Middle frontal gyrus (tissue), 1 donor: ENCODE results near the gene ADGRL1.

ENCODE experiments used
- DNase-seq: peaks from one replicate; pipeline ENCODE4 v3.0.0-alpha.2; 2015; ENCODE audit warnings: low spot score; ENCODE audit errors: extremely low spot score

The ADGRL1 gene

DNA sequence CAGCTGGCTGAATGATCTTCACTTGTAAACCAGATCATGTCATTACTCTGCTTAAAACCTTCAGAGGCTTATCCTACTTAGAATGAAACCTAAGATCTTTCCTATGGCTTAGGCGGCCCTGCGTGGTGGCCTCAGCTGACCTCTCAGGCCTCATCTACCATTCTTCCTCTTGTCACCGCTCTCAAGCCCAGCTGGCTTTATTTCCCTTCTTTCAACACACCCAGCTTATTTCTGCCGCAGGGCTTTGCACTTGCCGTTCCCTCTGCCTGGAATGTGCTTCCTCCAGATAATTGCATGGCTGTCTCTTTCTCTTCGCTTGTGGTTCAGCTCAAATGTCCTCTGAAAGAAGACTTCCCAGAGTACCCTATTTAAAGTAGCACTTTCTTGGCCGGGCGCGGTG lies 66.0 kb downstream of the ADGRL1 start:
- DNase-seq: no peak

DNA sequence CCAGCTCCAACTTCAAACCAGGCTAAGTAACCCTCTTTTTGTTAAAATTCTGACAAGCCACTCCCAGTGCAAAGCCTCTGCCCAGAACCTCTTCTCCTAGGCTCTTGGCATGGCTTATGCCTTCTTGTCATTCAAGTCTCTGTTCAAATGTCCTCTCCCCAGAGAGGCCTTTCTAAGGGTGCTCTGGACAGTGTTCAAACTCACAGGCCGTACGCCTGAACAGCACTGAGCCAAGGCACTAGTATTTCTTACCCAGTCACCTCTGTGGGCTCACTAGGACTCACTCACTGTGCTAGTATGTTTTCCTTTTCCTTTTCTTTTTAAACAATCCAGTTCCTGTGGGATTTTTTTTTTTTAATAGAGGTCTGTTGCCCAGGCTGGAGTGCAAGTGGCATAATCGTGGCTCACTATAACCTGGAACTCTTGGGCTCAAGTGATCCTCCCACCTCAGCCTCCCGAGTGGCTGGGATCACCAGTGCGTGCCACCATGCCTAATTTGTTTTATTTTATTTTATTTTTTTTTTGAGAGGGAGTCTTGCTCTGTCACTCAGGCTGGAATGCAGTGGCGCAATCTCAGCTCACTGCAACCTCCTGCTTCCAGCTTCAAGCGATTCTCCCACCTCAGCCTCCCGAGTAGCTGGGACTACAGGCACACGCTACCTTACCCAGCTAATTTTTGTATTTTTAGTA lies 67.2 kb downstream of the ADGRL1 start:
- no peak for DNase-seq

DNA sequence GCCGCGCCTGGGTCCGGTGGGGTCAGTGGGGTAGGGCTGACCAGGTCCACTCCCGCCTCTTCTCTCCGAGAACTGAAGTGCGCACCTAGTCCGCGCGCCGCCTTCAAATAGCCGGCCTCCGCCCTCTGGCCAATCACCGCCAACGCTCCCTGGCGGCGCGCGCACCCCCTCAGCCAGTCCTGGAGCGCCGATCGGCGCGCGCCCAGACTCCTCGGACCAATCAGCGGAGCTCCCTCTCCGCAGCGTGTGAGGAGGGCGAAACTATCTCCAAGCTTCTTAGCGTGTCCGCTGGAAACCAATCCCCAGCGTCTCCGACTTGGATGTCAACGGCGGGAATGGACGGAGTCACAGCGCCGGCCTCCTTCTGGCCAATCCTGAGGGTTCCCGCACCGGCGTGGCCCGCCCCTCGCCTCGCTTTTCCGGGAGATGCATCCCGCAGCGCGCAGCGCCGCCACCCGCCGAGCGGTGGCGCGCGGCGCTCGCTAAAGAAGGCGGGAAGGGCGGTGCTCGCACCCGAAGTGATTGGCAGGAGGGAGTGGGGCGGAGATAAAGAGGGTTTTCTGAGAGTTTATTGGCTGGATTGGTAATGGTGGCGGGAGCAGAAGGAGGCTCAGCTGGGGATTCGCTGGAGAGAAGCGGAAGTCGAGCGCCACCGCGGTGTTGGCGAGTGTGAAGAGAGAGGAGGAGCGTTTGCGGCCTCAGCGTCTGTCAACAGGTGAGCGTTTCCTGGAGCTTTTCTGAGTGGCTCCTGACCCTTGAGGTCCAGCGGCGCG lies 69.3 kb downstream of the ADGRL1 start, which contains the start of gene ASF1B:
Gene ASF1B (minus strand): TSS at position 81 of the 773 bp plus-strand sequence. CDS start 133 bp downstream, outside the sequence.
- peak; percentile 100 for DNase-seq

DNA sequence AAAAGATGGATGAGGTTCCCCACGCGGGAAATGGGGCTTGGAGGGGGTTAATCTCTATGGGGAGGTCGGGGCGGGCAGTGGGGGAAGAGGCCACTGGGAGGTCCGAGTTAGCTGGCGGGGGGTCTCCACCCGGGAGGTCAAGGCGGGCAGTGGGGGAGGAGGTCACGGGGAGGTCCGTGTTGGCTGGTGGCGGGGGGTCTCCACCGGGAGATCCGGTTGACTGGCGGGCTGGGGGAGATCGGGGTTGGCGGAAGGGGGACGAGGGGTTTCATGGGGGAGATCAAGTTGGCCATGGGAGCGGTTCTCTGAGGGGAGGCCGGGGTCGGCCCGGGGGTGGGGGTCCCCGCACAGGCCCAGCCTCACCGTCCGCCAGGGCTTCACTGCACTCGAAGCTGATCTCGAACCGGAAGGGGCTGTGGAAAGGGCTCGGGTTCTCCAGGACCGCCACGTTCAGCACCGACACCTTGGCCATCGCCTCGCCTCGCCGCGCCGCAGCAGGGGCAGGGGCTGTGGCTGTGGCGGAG lies 69.9 kb downstream of the ADGRL1 start:
- DNase-seq: no peak

DNA sequence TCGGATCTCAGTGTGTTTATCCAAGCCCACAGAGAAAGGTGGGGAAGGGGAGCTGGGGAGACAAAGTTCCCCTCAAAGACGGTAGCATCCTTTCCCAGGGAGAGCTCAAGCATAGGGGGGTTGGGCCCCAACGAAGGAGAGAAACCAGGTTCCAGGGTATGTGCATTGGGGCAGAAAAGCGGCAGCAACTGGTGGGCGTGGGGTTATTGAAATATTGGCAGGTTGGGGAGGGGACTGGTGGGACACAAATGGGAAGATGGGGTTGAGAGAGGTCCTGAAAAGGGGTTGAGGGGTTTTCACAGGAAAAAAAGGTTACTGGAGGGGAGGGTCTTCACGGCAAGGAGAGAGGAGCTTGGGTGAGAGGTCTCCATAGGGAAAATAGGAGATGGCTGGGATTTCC lies 70.6 kb downstream of the ADGRL1 start:
- no peak for DNase-seq

DNA sequence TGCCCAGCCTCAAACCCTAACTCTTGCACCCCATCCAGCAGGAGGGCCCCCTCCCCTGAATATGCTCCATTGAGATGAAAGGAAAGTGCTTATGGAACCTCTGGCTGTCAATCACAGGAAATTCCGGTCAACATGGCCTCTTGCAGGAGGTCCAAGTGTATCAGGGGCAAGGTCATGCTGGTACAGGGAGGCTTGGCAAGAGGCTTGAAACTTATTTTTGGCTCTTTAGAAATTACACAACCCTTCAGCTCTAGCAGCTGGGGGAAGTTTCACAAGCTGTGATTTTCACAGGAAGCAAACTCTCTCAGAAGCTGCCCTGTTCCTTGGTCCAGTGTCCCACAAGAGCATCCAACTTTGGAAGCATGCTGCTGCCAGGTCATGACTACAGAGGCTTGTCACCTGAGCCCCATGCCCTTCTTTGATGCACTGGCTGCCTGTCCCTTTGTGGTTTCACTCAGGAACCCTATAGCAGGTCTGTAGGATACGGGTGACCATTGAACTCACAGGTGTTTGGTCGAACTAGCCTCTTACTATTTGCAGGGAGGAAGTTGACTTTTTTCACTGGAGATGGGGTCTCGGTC lies 78.0 kb downstream of the ADGRL1 start:
- DNase-seq: no peak

DNA sequence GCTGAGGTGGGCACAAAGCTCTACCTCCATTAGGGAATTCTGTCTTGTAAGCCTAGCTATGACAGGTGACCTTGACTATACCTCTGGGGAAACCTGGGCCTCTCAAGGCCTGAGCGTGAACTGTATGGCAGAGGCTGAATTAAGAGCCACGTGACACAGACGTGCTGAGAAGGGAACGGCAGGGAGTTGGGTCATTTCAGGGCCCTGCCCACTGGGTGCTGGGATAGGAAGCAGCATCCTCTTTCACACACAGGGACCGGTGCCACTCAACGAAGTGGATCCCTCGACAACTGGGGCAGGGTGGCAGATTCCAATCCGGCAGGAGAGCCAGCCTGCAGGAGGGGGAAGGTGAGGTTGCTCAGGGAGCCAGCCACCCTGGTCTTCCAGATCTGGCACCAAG lies 78.8 kb downstream of the ADGRL1 start:
- DNase-seq: no peak

DNA sequence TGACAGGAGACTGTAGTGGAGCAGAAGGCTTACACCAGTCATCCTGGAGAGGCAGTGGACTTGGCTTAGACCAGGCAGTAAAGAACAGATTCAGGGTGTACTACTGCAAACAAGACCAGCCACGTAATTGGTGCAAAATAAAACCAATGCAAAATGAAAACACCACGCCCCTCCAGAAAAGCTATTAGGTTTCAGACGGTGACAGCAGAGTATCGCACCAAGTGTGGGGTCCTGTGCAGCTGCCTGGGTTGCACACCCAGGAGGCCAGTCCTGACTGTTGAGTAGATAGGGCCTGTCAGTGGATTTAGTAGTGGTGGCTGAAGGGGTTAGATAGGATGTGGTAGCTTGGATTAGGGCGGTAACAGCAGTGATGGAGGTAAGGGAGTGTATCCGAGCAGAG lies 83.0 kb downstream of the ADGRL1 start:
- no peak for DNase-seq

DNA sequence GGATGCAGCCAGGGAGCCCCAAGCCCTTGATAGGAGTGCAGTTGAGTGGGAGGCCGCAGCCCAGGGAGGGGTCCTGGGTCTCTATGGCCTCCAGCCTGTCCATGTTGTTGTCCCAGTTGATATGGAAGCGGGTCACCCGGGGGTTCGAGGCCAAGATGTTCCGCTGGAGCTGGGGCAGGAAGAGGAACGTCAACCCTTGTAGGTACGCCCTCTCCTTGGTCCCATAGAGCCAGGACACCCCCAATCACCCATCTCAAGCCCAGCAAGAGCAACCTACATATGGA lies 85.5 kb downstream of the ADGRL1 start:
- DNase-seq: no peak

DNA sequence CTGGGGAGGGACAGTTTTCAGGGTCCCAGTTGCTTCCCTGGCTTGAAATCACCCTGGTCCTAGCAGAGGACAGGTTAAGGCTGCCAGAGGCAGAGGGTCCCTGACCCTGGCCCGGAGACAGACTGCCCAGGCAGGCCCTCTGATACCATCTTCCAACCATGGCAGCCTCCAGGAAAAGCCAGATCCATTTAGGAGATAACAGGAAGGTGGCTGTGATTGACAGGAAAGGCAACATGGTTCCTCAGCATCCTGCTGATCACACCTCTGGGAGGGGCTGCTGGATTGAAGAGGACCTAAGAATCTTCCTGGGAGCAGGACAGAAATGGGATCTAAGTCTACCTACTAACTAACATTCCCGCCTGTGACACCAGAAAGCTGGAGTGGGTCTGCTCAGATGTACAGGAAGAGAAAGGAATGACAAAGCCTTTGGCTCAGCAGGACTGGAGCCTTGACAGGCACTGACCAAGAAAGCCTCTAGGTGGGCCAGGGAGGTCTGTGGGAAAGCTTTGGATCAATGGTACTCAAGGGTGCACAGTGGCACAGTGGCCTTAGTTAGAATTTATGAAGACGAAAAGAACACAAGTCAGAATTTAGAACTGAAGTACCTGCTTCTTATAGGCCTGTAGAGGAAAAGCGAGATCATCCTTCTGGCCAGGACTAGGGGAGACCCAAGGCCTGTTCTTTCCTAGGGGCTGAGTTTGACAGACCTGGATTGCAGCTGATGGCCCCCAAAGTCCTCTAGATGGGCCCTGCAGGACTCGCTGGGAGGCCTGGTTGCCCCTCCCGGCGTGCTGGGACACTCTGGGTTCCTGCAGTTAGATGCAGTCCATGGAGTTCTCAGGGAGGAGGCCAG lies 86.1 kb downstream of the ADGRL1 start:
- no peak for DNase-seq

DNA sequence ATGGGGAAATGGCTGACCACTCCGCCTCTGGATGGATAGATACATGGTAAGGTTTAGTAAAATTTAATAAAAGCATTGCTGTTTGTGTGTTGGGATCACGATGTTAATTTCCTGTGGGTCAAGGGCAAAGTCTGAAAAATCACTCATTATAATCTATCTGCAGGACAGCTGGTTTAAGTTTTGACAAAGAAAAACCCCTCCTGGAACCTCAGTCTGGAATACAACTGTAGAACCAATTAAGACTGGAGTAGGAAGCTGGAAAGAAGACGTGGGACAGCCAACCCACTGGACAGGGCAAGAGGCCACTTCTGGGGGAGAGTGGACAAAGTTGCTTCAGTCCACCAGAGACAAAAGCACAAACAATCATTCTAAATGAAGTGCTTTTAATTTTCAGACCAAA lies 86.8 kb downstream of the ADGRL1 start:
- no peak for DNase-seq

DNA sequence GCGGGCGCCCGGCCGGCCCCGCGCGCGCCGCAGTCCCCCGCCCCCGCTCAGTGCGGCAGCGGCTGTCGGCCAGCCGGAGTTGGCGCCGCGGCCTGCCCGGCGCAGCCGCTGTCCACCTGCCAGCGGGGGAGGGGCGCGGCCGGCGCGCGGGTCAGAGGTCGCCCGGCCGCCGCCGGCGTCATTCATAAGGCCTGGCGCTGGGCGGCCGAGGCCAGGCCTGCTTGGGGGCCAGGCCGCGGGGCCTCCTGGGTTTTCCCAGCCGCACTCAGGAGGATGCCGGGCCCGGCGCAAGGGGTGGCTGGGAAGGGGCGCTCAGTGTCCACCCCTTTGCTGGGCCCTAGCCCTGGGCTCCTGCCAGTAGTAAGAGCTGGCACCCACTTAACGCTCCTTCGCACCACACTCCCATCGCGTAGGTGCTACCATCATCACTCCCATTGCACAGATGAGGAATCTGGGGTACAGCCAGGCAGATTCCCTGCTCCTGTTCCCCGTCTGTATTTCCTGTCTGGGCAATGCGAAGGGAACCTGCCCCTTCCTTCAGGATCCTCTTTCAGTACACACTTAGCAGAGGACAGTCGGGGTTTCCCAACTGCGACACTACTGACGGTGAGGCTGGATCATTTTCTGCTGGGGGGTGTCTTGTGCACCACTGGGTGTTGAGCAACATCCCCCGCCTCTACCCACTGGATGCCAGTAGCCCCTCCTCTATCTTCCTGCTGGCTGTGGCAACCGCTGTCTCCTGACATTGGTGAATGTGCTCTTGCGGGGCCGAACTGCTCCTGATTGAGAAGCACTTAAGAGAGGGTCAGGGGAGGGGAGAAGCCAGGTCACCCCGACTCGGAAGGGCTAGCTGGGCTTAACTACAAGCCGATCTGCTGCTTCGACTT lies 87.6 kb downstream of the ADGRL1 start:
- DNase-seq: peak; percentile 47

DNA sequence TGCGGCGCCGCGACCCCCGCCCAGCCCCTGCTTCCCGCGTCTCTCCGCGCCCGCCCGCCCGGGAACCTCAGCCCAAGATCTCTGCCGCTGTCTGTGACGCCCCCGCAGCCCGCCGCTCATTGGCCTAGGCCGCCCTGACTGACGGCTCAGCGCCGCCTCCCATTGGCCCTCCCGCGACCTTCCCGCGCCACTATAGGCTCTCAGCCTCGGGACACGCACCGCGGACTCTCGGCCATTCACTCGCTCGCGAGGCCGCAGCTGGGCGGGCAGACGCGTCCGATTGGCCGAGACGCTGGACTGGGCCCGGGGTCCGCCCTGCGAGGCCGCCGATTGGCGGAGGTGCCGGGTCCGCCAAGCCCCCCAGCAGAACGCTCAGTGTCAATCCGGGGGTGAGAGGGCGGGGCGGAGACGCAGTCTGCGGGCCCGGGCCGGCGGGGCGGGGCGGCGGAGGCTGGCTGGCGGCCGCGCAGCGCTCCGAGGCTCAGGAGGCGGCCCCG lies 88.3 kb downstream of the ADGRL1 start, which contains the start of gene PRKACA:
Gene PRKACA (minus strand): TSS at position 95 of the 497 bp plus-strand sequence. CDS start 215 bp downstream, outside the sequence.
- peak; percentile 99 for DNase-seq

DNA sequence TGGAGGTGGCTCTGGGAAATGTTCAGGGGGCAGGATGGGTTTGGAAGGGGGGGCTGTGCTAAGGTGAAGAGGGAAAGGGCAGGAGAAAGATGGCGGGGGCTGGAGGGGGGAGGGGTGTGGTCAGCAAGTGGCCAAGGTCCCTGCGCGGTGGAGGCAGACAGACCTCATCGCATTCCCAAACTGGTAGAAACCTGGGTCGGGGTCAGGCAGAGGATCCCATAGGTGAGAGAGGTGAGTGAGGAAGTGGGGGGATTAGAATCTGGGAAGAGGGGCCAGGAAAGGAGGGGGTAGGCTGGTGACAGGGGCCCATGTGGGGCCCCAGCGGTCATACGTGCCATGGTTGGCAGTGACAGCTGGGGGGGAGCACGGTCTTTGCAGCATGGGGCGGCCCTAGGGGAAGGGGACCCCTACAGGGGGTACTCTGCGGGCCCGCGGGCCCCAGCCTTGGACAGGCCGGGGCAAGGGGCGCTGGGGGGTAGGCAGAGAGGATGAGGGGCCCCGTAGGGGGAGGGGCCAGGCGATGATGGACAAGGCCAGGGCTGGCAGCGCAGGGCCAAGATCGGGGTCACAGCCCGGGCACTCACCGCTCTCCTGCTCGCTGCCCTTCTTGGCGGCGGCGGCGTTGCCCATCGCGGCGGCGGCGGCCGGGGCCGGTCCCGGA lies 88.9 kb downstream of the ADGRL1 start:
- no peak for DNase-seq

DNA sequence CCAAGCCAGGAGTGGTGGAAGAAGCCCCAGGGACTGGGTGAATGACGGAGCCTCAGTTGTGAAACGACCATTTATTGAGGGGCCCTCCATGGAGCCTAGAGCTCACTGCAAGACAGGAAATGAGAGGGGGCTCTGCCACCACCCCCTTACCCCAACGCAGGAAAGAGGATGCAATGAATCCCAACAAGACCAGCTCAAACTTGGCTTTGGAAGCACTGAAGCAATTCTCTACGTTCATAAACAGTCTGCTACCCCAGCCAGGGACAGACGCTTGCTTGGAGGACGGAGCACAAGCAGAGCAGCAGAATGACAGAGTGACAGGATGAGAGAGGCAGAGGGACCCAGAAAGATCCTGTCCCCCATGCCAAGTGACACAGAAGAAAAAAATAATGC lies 89.4 kb downstream of the ADGRL1 start:
- no peak for DNase-seq

DNA sequence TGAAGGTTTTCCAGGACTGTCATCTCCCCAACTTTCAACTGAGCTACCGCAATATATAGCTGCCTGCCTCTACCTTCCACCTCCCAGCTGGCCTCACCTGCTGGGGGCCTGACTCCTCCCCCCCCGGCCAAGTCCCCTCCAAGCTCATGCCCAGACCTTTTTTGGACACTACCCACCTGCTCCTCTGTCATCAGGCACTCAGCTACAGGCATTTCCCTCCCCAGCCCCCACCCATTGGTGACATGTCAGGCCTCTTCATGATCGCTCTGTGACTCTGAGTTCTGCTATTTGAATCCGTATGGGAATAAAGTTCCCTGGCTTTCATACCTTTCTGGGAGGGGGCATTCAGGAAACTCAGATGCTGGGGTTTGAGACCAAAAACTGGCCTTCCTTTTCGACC lies 90.2 kb downstream of the ADGRL1 start:
- DNase-seq: no peak

DNA sequence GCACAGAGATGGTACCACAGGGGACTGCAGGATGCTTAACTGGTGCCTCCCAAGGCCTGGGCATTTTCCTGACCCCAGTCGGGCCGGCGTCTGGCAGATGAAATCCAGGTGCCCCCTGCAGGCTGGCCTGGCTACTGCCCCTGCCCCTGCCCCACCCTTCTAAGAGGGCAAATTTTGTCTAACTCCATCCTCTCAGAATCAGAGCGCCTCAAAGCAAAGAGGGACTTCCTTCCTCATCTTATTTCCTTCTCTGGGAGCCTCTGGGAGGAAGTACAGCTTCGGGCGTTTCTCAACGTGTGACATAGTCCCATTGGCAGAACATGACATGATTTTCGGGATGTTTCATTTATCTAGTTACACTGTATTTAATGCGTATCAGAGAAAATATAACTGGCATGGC lies 91.1 kb downstream of the ADGRL1 start:
- no peak for DNase-seq

DNA sequence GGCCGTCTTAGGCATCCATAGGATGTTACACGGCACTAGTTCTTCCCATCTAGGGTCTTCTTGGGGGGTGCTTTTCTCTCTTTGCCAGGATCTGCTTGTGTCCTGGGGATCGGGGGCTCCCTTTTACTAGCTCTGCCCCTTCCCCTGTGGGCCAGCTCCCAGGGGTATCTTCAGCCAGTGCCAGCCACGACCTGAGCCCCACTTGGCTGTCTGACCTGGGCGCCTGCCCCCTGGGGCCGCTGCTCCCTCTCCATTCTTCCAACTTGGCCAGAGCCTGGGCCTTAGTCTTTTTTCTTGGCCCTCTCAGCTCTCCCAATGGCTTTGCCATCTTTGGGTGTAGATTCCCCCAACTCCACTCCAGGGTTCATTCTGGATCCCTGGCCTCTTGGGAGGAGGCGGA lies 91.5 kb downstream of the ADGRL1 start:
- no peak for DNase-seq

DNA sequence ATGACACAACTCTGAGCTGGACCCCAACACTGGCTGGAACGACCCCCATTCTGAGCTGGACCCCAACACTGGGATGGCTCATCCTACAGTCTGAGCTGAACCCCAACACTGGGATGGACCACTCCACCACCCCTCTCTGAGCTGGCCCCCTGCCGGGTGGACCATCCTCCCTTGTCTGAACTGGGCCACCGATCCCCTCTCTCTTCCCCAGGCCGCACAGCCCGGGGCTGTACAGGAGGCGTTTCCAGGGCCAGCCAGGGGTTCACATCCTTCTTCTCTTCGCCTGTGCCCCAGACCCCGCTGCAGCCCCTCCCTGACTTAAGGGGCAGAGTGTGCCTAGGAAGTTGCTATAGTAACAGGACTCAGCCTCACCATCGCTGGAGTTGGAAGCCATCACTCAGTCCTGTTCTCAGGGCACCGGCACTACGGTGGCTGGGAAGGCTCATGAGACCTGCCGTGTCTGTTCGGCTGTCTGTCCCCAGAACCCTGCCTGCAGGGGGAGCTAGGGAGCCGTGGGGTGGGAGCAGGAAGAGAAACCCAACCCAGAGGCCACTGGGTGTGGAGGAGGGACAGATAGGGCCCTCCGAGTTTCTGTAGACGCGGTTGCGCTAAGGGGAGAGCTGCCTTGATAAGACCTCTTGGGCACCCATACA lies 92.1 kb downstream of the ADGRL1 start:
- DNase-seq: no peak
